HepG2 (cell line): ENCODE measurements around the gene ARHGAP31. TPM values are rescaled to one million over a fixed set of nuclear protein-coding genes. Genes with fewer than 3 reads are reported as not detected.

Experiments used
- ATAC-seq: fragments of 200-7000 bp; cut with Tn5 transposase; 3 replicates; pipeline ENCODE4 v1.9.1; 2020; ENCODE audit warnings: mild to moderate bottlenecking, moderate library complexity
- BruUV-seq: library from RNA; stranded (reverse); fragments of 400-500 nt; replicated peaks from 2 replicates; lab custom pipeline; 2021; lab: Mats Ljungman, UMichigan
- CTCF ChIA-PET: fragments of 300-600 bp; formaldehyde crosslinking; extraction: SDS; loops from one replicate; lab custom pipeline; 2021; ENCODE audit warnings: low total read pairs, inconsistent platforms, low intra/inter-chr PET ratio; lab: Yijun Ruan, JAX
- POLR2A ChIA-PET: fragments of 350-600 bp; sonication (Branson Sonifier 250); formaldehyde crosslinking; loops from one replicate; lab custom pipeline; 2020; ENCODE audit warnings: antibody characterized with exemption, inconsistent platforms; lab: Yijun Ruan, JAX
- DNase-seq: peaks from one replicate; pipeline ENCODE4 v3.0.0-alpha.2; 2015; ENCODE audit warnings: low spot score
- FAIRE-seq: peaks from 3 replicates; lab custom pipeline; 2011; peaks lifted over from hg19 to GRCh38; lab: Jason Lieb, UNC
- H2AFZ ChIP-seq: one replicate; pipeline ENCODE4 v1.6.1; 2011; ENCODE audit warnings: low read length, inconsistent platforms
- H3K27ac ChIP-seq: fragments of 300-600 bp; 3 replicates; pipeline ENCODE4 v1.8.0; 2011; ENCODE audit warnings: mixed run types, mild to moderate bottlenecking, mixed read lengths, low read length, inconsistent platforms; ENCODE audit not compliant: insufficient read depth; ENCODE audit errors: extremely low read length
- H3K27me3 ChIP-seq, 2 experiments: fragments of 200-600 bp in 1 of 2; 2 replicates in 1 of 2; 3 replicates in 1 of 2; pipeline versions ENCODE4 v1.6.0 to v1.8.0; 2011; ENCODE audit warnings: low read length in 2 of 2, mild to moderate bottlenecking in 2 of 2, moderate library complexity in 2 of 2, inconsistent platforms in 1 of 2; ENCODE audit not compliant: insufficient read depth in 2 of 2, control insufficient read depth in 1 of 2
- H3K36me3 ChIP-seq, 2 experiments: fragments of 200-600 bp in 1 of 2; replicated peaks in 1 of 2; 2 replicates in 1 of 2; 3 replicates in 1 of 2; pipeline versions ENCODE4 v1.5.1 to v1.8.0; 2011; ENCODE audit warnings: low read length in 2 of 2, inconsistent platforms in 1 of 2; ENCODE audit not compliant: insufficient read depth in 2 of 2, control insufficient read depth in 1 of 2
- H3K4me1 ChIP-seq: 2 replicates; pipeline ENCODE4 v1.5.1; 2012; ENCODE audit warnings: low read length, inconsistent platforms; ENCODE audit not compliant: insufficient read depth
- H3K4me2 ChIP-seq: 2 replicates; pipeline ENCODE4 v1.6.0; 2011; ENCODE audit warnings: low read depth, low read length, inconsistent platforms
- H3K4me3 ChIP-seq, 3 experiments: fragments of 200-600 bp in 1 of 3; sonication (generic), shearing (Covaris generic) in 1 of 3; replicated peaks in 1 of 3; 2 replicates each; pipeline ENCODE4 v1.5.1; 2011 to 2016; ENCODE audit warnings: low read length in 3 of 3, inconsistent platforms in 2 of 3, low read depth in 2 of 3, mild to moderate bottlenecking in 2 of 3, control low read depth in 1 of 3, mixed read lengths in 1 of 3; ENCODE audit not compliant: insufficient read depth in 1 of 3
- H3K79me2 ChIP-seq: one replicate; pipeline ENCODE4 v1.6.1; 2011; ENCODE audit warnings: low read length, inconsistent platforms; ENCODE audit not compliant: insufficient read depth
- H3K9ac ChIP-seq: 2 replicates; pipeline ENCODE4 v1.6.0; 2011; ENCODE audit warnings: mild to moderate bottlenecking, low read depth, low read length, inconsistent platforms; ENCODE audit not compliant: insufficient read depth
- H3K9me3 ChIP-seq: 2 replicates; pipeline ENCODE4 v1.5.1; 2012; ENCODE audit warnings: mild to moderate bottlenecking, low read length
- H4K20me1 ChIP-seq: 2 replicates; pipeline ENCODE4 v1.6.0; 2011; ENCODE audit warnings: inconsistent platforms, mild to moderate bottlenecking, low read length, moderate library complexity; ENCODE audit not compliant: insufficient read depth
- ELF1 ChIP-seq: sonication (generic); formaldehyde crosslinking; IDR thresholded peaks from 2 replicates; pipeline ENCODE4 v1.4.0; 2020; ENCODE audit warnings: missing genetic modification reagents
- HDAC6 ChIP-seq: fragments of 200-600 bp; sonication (generic); IDR thresholded peaks from 2 replicates; pipeline ENCODE4 v1.7.0; 2017; ENCODE audit warnings: mild to moderate bottlenecking, antibody characterized with exemption, low read length, low read depth
- IKZF1 ChIP-seq: fragments of 450-650 bp; IDR thresholded peaks from 2 replicates; pipeline ENCODE4 v1.7.1; 2016
- KDM4B ChIP-seq: sonication (generic); formaldehyde crosslinking; IDR thresholded peaks from 2 replicates; pipeline ENCODE4 v1.4.0; 2020; ENCODE audit warnings: missing genetic modification reagents
- MAZ ChIP-seq, 2 experiments: sonication (generic) in 1 of 2; formaldehyde crosslinking in 1 of 2; IDR thresholded peaks; 2 replicates each; pipeline versions ENCODE4 v1.5.0 to v1.6.1; 2012 to 2020; ENCODE audit warnings: low read depth in 2 of 2, mild to moderate bottlenecking in 2 of 2, borderline replicate concordance in 1 of 2, improper control_type of control experiment in 1 of 2, low read length in 1 of 2, missing genetic modification reagents in 1 of 2, moderate library complexity in 1 of 2
- MIXL1 ChIP-seq: IDR thresholded peaks from 2 replicates; pipeline ENCODE4 v1.6.1; 2016
- MTA3 ChIP-seq: sonication (generic); formaldehyde crosslinking; IDR thresholded peaks from 2 replicates; pipeline ENCODE4 v1.4.0; 2020; ENCODE audit warnings: missing genetic modification reagents
- ZBTB3 ChIP-seq: sonication (generic); formaldehyde crosslinking; IDR thresholded peaks from 2 replicates; pipeline ENCODE4 v1.4.0; 2020; ENCODE audit warnings: low read depth, mild to moderate bottlenecking, moderate library complexity, missing genetic modification reagents, borderline replicate concordance
- ZBTB42 ChIP-seq: sonication (generic); formaldehyde crosslinking; IDR thresholded peaks from 2 replicates; pipeline ENCODE4 v1.5.0; 2020; ENCODE audit warnings: mild to moderate bottlenecking, missing genetic modification reagents
- ZNF564 ChIP-seq: sonication (generic); formaldehyde crosslinking; IDR thresholded peaks from 2 replicates; pipeline ENCODE4 v1.8.1; 2023; ENCODE audit warnings: mild to moderate bottlenecking, missing genetic modification reagents
- ZNF614 ChIP-seq: IDR thresholded peaks from 2 replicates; pipeline ENCODE4 v1.6.1; 2018; ENCODE audit warnings: missing biosample characterization, missing genetic modification reagents, inconsistent platforms, borderline replicate concordance
- ZNF879 ChIP-seq: sonication (generic); formaldehyde crosslinking; IDR thresholded peaks from 2 replicates; pipeline ENCODE4 v1.8.1; 2023; ENCODE audit warnings: missing genetic modification reagents
- WGBS: methylation state at CpG from one replicate; pipeline ENCODE4 v1.1.6; 2017; ENCODE audit warnings: low lambda C conversion rate; 5-methylcytosine and 5-hydroxymethylcytosine counted together
- in situ Hi-C: cut with HindIII; loops from 2 replicates; pipeline ENCODE4 v1.10.0; 2017; ENCODE audit warnings: low pct_unique_long_range_greater_than_20kb; ENCODE audit not compliant: extremely low pct_ligation_motif_present
- intact Hi-C: fragments of 100-400 bp; cut with micrococcal nuclease; formaldehyde crosslinking; loops from one replicate; pipeline ENCODE4 v1.10.0; 2022; ENCODE audit not compliant: unreplicated experiment
- polyA plus RNA-seq, 8 experiments: library from polyadenylated mRNA; depleted of rRNA in 3 of 8; stranded (reverse) in 7 of 8; unstranded in 1 of 8; fragments of >200 nt; fragmentation: Illumina TruSeq in 4 of 8; extraction: Trizol in 4 of 8; gene quantifications; 2 replicates each; pipeline versions ENCODE4 v1.2.1 to v1.2.3, GENCODE V29; 2011 to 2016; ENCODE audit warnings: low read depth in 4 of 8, missing spikeins in 1 of 8, mixed read lengths in 1 of 8; ENCODE audit not compliant: insufficient read depth in 1 of 8
- total RNA-seq, 5 experiments: library from RNA; depleted of rRNA; stranded (reverse); fragments of >200 nt; fragmentation: Illumina TruSeq; extraction: Trizol; gene quantifications; 2 replicates each; pipeline ENCODE4 v1.2.3, GENCODE V29; 2016; ENCODE audit warnings: low read depth in 1 of 5
- TF ChIP-seq, protein P1 (sequence below): sonication (generic); formaldehyde crosslinking; IDR thresholded peaks from 2 replicates; pipeline ENCODE4 v1.4.0; 2020; ENCODE audit warnings: missing genetic modification reagents
- TF ChIP-seq, protein P2 (sequence below): sonication (generic); formaldehyde crosslinking; IDR thresholded peaks from 2 replicates; pipeline ENCODE4 v1.8.1; 2023; ENCODE audit warnings: mild to moderate bottlenecking, missing genetic modification reagents
- TF ChIP-seq, protein P3 (sequence below): sonication (generic); formaldehyde crosslinking; IDR thresholded peaks from 2 replicates; pipeline ENCODE4 v1.5.0; 2020; ENCODE audit warnings: mild to moderate bottlenecking, missing genetic modification reagents, borderline replicate concordance
- TF ChIP-seq, protein P4 (sequence below): IDR thresholded peaks from 2 replicates; pipeline ENCODE4 v1.6.1; 2016

Gene ARHGAP31
- total and polyA plus RNA-seq, 2 of the 13 experiments (the other 11 are each of a cell fraction or from before 2014, with no cell fraction given) = not detected

DNA sequence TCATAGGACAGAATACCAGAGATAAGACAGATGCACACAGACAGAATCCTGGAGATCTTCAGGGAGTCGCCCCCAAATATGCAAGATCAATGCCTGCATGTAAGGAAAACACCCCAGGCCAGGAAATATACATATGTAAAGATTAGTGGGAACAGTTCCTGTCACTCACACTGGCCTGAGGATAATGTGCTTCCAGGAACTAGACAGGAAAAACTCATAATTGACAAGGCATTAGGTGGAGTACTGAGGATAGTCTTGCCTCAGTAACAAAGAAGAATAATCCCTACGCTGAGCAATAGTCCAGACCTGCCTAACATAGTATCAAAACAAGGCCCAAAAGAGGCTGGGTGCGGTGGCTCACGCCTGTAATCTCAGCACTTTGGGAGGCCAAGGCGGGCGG, 33.1 kb upstream of the ARHGAP31 start:
- no peak overlapping the region for H3K4me2 ChIP-seq
- CTCF ChIA-PET = no interaction called here
- H3K36me3 ChIP-seq = no peaks in the 10 kb centered on the region
- H3K9me3 ChIP-seq = no peaks in the 10 kb centered on the region
- H4K20me1 ChIP-seq = no peaks in the 10 kb centered on the region
- H3K4me1 ChIP-seq = no peaks in the 10 kb centered on the region
- H2AFZ ChIP-seq = no peak overlapping the region
- H3K79me2 ChIP-seq = no peaks in the 10 kb centered on the region
- ATAC-seq (no peak), FAIRE-seq (no peak), DNase-seq (no peak)
- intact Hi-C loops (no loop called here), in situ Hi-C loops (no loop called here)
- POLR2A ChIA-PET = no interaction called here
- H3K27ac ChIP-seq = no peak overlapping the region
- WGBS = 54% methylated on average over 6 of the region's 6 CpGs
- no peak overlapping the region for H3K9ac ChIP-seq
- no peak overlapping the region for H3K4me3 ChIP-seq
- 0 out of 5 replicates have a peak, but pooled peaks cover 0 to 6% of the 10 kb centered on the region in 2 experiments for H3K27me3 ChIP-seq
- no TSS peak for BruUV-seq
- no peak for TF ChIP-seq MTA3 (CRISPR knock-in tag)
- TF ChIP-seq, protein P1, sequence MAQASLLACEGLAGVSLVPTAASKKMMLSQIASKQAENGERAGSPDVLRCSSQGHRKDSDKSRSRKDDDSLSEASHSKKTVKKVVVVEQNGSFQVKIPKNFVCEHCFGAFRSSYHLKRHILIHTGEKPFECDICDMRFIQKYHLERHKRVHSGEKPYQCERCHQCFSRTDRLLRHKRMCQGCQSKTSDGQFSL (CRISPR knock-in tag) = no peak
- TF ChIP-seq HDAC6 = no peak
- no peak for TF ChIP-seq MIXL1
- no peak for TF ChIP-seq ZNF879 (CRISPR knock-in tag)
- TF ChIP-seq, protein P2, sequence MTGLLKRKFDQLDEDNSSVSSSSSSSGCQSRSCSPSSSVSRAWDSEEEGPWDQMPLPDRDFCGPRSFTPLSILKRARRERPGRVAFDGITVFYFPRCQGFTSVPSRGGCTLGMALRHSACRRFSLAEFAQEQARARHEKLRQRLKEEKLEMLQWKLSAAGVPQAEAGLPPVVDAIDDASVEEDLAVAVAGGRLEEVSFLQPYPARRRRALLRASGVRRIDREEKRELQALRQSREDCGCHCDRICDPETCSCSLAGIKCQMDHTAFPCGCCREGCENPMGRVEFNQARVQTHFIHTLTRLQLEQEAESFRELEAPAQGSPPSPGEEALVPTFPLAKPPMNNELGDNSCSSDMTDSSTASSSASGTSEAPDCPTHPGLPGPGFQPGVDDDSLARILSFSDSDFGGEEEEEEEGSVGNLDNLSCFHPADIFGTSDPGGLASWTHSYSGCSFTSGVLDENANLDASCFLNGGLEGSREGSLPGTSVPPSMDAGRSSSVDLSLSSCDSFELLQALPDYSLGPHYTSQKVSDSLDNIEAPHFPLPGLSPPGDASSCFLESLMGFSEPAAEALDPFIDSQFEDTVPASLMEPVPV = no peak
- no peak for TF ChIP-seq KDM4B
- no peak for TF ChIP-seq IKZF1
- TF ChIP-seq MAZ (IDR thresholded peaks at IDR 0.05; ENCODE audit: borderline replicate concordance, low read depth, low read length) = no peak
- TF ChIP-seq MAZ (CRISPR knock-in tag; IDR thresholded peaks at IDR 0.05; ENCODE audit: low read depth) = no peak
- TF ChIP-seq ZBTB3 (CRISPR knock-in tag) = no peak
- no peak for TF ChIP-seq ZNF564 (CRISPR knock-in tag)
- no peak for TF ChIP-seq ZBTB42 (CRISPR knock-in tag)
- TF ChIP-seq, protein P3, sequence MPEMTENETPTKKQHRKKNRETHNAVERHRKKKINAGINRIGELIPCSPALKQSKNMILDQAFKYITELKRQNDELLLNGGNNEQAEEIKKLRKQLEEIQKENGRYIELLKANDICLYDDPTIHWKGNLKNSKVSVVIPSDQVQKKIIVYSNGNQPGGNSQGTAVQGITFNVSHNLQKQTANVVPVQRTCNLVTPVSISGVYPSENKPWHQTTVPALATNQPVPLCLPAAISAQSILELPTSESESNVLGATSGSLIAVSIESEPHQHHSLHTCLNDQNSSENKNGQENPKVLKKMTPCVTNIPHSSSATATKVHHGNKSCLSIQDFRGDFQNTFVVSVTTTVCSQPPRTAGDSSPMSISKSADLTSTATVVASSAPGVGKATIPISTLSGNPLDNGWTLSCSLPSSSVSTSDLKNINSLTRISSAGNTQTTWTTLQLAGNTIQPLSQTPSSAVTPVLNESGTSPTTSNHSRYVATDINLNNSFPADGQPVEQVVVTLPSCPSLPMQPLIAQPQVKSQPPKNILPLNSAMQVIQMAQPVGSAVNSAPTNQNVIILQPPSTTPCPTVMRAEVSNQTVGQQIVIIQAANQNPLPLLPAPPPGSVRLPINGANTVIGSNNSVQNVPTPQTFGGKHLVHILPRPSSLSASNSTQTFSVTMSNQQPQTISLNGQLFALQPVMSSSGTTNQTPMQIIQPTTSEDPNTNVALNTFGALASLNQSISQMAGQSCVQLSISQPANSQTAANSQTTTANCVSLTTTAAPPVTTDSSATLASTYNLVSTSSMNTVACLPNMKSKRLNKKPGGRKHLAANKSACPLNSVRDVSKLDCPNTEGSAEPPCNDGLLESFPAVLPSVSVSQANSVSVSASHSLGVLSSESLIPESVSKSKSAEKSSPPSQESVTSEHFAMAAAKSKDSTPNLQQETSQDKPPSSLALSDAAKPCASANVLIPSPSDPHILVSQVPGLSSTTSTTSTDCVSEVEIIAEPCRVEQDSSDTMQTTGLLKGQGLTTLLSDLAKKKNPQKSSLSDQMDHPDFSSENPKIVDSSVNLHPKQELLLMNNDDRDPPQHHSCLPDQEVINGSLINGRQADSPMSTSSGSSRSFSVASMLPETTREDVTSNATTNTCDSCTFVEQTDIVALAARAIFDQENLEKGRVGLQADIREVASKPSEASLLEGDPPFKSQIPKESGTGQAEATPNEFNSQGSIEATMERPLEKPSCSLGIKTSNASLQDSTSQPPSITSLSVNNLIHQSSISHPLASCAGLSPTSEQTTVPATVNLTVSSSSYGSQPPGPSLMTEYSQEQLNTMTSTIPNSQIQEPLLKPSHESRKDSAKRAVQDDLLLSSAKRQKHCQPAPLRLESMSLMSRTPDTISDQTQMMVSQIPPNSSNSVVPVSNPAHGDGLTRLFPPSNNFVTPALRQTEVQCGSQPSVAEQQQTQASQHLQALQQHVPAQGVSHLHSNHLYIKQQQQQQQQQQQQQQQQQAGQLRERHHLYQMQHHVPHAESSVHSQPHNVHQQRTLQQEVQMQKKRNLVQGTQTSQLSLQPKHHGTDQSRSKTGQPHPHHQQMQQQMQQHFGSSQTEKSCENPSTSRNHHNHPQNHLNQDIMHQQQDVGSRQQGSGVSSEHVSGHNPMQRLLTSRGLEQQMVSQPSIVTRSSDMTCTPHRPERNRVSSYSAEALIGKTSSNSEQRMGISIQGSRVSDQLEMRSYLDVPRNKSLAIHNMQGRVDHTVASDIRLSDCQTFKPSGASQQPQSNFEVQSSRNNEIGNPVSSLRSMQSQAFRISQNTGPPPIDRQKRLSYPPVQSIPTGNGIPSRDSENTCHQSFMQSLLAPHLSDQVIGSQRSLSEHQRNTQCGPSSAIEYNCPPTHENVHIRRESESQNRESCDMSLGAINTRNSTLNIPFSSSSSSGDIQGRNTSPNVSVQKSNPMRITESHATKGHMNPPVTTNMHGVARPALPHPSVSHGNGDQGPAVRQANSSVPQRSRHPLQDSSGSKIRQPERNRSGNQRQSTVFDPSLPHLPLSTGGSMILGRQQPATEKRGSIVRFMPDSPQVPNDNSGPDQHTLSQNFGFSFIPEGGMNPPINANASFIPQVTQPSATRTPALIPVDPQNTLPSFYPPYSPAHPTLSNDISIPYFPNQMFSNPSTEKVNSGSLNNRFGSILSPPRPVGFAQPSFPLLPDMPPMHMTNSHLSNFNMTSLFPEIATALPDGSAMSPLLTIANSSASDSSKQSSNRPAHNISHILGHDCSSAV (CRISPR knock-in tag) = no peak
- TF ChIP-seq ZNF614 (CRISPR knock-in tag) = no peak
- no peak for TF ChIP-seq ELF1
- TF ChIP-seq, protein P4, sequence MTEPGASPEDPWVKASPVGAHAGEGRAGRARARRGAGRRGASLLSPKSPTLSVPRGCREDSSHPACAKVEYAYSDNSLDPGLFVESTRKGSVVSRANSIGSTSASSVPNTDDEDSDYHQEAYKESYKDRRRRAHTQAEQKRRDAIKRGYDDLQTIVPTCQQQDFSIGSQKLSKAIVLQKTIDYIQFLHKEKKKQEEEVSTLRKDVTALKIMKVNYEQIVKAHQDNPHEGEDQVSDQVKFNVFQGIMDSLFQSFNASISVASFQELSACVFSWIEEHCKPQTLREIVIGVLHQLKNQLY = no peak
